MCF 10A (cell line): Measurements from ENCODE around the gene SHQ1. TPM values are rescaled to one million over a fixed set of nuclear protein-coding genes. Genes with fewer than 3 reads are reported as not detected.

Experiments used
- BruUV-seq: library from RNA; stranded (reverse); fragments of 400-500 nt; replicated peaks from 2 replicates; lab custom pipeline; 2021; lab: Mats Ljungman, UMichigan
- CTCF ChIA-PET: fragments of 300-600 bp; sonication (Branson Sonifier 250); formaldehyde crosslinking; extraction: SDS; loops from one replicate; lab custom pipeline; 2021; ENCODE audit warnings: antibody characterized with exemption, inconsistent platforms; lab: Yijun Ruan, JAX
- POLR2A ChIA-PET: fragments of 300-600, 350-650 bp; sonication (Branson Sonifier 250); formaldehyde crosslinking; extraction: SDS; loops from one replicate; lab custom pipeline; 2020; ENCODE audit warnings: antibody characterized with exemption, inconsistent platforms; lab: Yijun Ruan, JAX
- DNase-seq: peaks from one replicate; pipeline ENCODE4 v3.0.0-alpha.2; 2018; ENCODE audit not compliant: unreplicated experiment
- H3K27ac Mint-ChIP-seq: one replicate; pipeline ENCODE4 v1.8.0; 2022; ENCODE audit warnings: mild to moderate bottlenecking, low read depth, mixed read lengths; ENCODE audit not compliant: unreplicated experiment
- H3K27me3 Mint-ChIP-seq: one replicate; pipeline ENCODE4 v1.8.0; 2022; ENCODE audit warnings: mixed read lengths; ENCODE audit not compliant: insufficient read depth, unreplicated experiment
- H3K36me3 Mint-ChIP-seq: one replicate; pipeline ENCODE4 v1.8.0; 2022; ENCODE audit warnings: mild to moderate bottlenecking, moderate library complexity, mixed read lengths; ENCODE audit not compliant: insufficient read depth, unreplicated experiment
- H3K4me1 Mint-ChIP-seq: one replicate; pipeline ENCODE4 v1.8.0; 2022; ENCODE audit warnings: mixed read lengths; ENCODE audit not compliant: insufficient read depth, unreplicated experiment
- H3K4me3 Mint-ChIP-seq: one replicate; pipeline ENCODE4 v1.8.0; 2022; ENCODE audit warnings: mild to moderate bottlenecking, moderate library complexity, mixed read lengths; ENCODE audit not compliant: unreplicated experiment
- H3K9me3 Mint-ChIP-seq: one replicate; pipeline ENCODE4 v1.8.0; 2022; ENCODE audit warnings: mixed read lengths; ENCODE audit not compliant: unreplicated experiment
- intact Hi-C: fragments of 100-400 bp; cut with micrococcal nuclease; formaldehyde crosslinking; loops from 2 replicates; pipeline ENCODE4 v1.14.1; 2022
- total RNA-seq: library from RNA; stranded (reverse); gene quantifications from 2 replicates; pipeline ENCODE4 v1.2.3, GENCODE V29; 2022
- TF ChIP-seq, protein P1 (sequence below): fragments of 200-600 bp; IDR thresholded peaks from one replicate; pipeline ENCODE4 v1.8.0; 2022; ENCODE audit warnings: antibody characterized with exemption, mild to moderate bottlenecking; ENCODE audit not compliant: unreplicated experiment

Gene SHQ1
- total RNA-seq, 1 experiment from 2014 or later = 17.4 TPM

- POLR2A ChIA-PET = interaction anchor here (0.7 kb wide), 1 partner anchor 95 kb away, joined by 3 read pairs; no protein-coding TSS in a partner anchor
- CTCF ChIA-PET = interaction anchor here (0.5 to 5.4 kb wide), 16 partner anchors 11 to 1113 kb away, joined by 3 to 31 read pairs (median 4); no protein-coding TSS in a partner anchor
- Mint-ChIP-seq H3K36me3 (peaks cover 22% of the 10 kb centered on the region), H3K27ac (no peak overlapping the region), H3K9me3 (no peaks in the 10 kb centered on the region), H3K4me1 (no peaks in the 10 kb centered on the region), H3K27me3 (no peaks in the 10 kb centered on the region), H3K4me3 (no peak overlapping the region)
- intact Hi-C loops = no loop called here
- BruUV-seq = no TSS peak
- TF ChIP-seq, protein P1, sequence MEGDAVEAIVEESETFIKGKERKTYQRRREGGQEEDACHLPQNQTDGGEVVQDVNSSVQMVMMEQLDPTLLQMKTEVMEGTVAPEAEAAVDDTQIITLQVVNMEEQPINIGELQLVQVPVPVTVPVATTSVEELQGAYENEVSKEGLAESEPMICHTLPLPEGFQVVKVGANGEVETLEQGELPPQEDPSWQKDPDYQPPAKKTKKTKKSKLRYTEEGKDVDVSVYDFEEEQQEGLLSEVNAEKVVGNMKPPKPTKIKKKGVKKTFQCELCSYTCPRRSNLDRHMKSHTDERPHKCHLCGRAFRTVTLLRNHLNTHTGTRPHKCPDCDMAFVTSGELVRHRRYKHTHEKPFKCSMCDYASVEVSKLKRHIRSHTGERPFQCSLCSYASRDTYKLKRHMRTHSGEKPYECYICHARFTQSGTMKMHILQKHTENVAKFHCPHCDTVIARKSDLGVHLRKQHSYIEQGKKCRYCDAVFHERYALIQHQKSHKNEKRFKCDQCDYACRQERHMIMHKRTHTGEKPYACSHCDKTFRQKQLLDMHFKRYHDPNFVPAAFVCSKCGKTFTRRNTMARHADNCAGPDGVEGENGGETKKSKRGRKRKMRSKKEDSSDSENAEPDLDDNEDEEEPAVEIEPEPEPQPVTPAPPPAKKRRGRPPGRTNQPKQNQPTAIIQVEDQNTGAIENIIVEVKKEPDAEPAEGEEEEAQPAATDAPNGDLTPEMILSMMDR = no peak
- DNase-seq = no peak
These were observed 36.0 kb downstream of the SHQ1 start for GRCh38 chr3:72812201-72812600.

GRCh38 chr3:72811571-72811970 lies 36.7 kb downstream of the SHQ1 start:
- BruUV-seq = no TSS peak
- no peaks in the 10 kb centered on the region for H3K4me1 Mint-ChIP-seq
- no peak for DNase-seq
- peaks cover 22% of the 10 kb centered on the region for H3K36me3 Mint-ChIP-seq
- intact Hi-C loops = no loop called here
- H3K9me3 Mint-ChIP-seq = no peaks in the 10 kb centered on the region
- CTCF ChIA-PET = interaction anchor here (0.5 to 5.4 kb wide), 19 partner anchors 11 to 1312 kb away, joined by 3 to 31 read pairs (median 4); no protein-coding TSS in a partner anchor
- TF ChIP-seq, protein P1 = no peak
- no peaks in the 10 kb centered on the region for H3K27me3 Mint-ChIP-seq
- H3K27ac Mint-ChIP-seq = no peak overlapping the region
- POLR2A ChIA-PET = no interaction called here
- no peak overlapping the region for H3K4me3 Mint-ChIP-seq

DNA sequence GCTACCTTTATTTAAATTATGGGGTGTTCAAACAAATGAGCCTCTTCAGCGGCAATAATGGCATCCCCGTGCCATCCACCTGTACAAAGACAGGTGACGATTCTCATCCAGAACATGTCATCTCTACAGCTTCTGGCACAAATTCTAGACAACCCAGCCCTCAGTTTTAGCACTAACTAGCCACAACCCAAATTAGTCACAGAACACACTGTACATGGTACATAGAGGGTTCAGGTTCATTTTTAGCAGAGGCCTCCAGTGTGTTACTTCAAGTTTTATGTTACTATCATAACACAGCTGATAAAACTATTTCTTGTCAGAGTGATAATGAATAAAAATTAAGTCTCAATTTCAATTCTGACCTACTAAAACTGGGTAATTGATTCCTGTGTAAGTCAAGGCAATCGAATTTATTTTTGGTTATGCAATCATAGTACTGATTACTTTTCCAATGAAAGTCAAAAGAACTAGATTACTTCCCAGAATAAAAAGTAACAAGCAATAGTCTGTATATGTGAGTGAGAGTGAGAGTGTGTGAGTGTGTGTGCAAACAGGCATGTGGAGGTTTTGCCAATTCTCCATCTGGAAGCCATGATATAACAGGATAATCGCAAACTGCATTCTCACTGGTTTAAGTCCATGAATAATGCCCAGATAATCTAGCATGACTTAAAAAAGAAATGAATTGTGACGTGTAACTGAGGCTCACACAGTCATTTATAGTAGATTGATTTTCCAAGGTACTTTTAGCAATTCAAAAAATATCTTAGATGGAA lies 37.4 kb downstream of the SHQ1 start:
- ChIA-PET CTCF (interaction anchor here (0.6 to 5.4 kb wide), 13 partner anchors 12 to 1312 kb away, joined by 3 to 31 read pairs (median 4); no protein-coding TSS in a partner anchor), POLR2A (interaction anchor here (0.9 kb wide), 1 partner anchor 9 kb away, joined by 3 read pairs; no protein-coding TSS in a partner anchor)
- H3K27me3 Mint-ChIP-seq = no peaks in the 10 kb centered on the region
- no TSS peak for BruUV-seq
- intact Hi-C loops = no loop called here
- H3K27ac Mint-ChIP-seq = no peak overlapping the region
- no peaks in the 10 kb centered on the region for H3K4me1 Mint-ChIP-seq
- TF ChIP-seq, protein P1 = no peak
- H3K36me3 Mint-ChIP-seq = peaks cover 22% of the 10 kb centered on the region
- no peaks in the 10 kb centered on the region for H3K9me3 Mint-ChIP-seq
- DNase-seq = no peak
- H3K4me3 Mint-ChIP-seq = no peak overlapping the region

DNA sequence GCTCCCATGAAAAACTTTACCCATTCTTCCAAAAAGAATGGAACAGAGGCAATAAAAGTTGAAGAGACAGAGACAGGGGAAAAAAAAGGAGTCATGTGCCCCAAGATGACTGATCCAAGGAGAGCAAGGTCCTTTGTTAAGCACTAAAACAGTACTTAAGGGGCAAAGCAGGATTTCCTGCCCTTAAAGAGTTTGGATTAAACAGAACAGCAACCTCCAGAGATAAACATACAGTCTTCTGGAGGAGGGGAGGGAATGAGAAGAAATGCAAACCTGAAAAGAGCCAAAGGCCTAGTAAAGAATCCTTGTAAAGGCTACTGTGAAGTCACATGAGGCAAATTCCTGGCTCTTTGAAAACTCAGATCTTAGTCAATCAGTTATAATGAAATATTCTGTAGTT lies 38.2 kb downstream of the SHQ1 start:
- no peak for DNase-seq
- intact Hi-C loops = no loop called here
- BruUV-seq = no TSS peak
- Mint-ChIP-seq H3K4me3 (no peak overlapping the region), H3K27ac (no peak overlapping the region), H3K27me3 (no peaks in the 10 kb centered on the region), H3K9me3 (no peaks in the 10 kb centered on the region), H3K36me3 (peaks cover 14% of the 10 kb centered on the region), H3K4me1 (no peaks in the 10 kb centered on the region)
- ChIA-PET CTCF (interaction anchor here (0.6 to 5.4 kb wide), 4 partner anchors 13 to 1099 kb away, joined by 3 to 31 read pairs (median 4); no protein-coding TSS in a partner anchor), POLR2A (interaction anchor here (0.9 kb wide), 1 partner anchor 10 kb away, joined by 3 read pairs; no protein-coding TSS in a partner anchor)
- TF ChIP-seq, protein P1 = no peak
